ENCODE results near the gene DMBX1. TPM values are rescaled to one million over a fixed set of nuclear protein-coding genes. Genes with fewer than 3 reads are reported as not detected.

The DMBX1 gene
- total RNA-seq, 4 donors from 2014 or later = 0.12 to 0.51 (median 0.42) TPM; not detected in 1

- intact Hi-C loops (cut with DNase I; ENCODE audit: low total_unique reads) = no loop called here
- WGBS, 2 donors = 57 to 63% methylated on average over 4 of the region's 4 CpGs
- no peak for TF ChIP-seq POLR2A (IDR thresholded peaks at IDR 0.05)
- TF ChIP-seq CTCF (IDR thresholded peaks at IDR 0.05) = no peak
- H3K4me3 ChIP-seq (ENCODE audit: low read depth, poor library complexity, severe bottlenecking) = no peak overlapping the region
- no peak for DNase-seq (ENCODE audit: low spot score in 2 of 2)
These were observed 28.4 kb downstream of the DMBX1 start for GRCh38 chr1:46517932-46518498.

- intact Hi-C loops (cut with DNase I; ENCODE audit: low total_unique reads) = no loop called here
- WGBS, 2 donors = 82 to 84% methylated on average over 4 of the region's 4 CpGs
- TF ChIP-seq CTCF (IDR thresholded peaks at IDR 0.05) = no peak
- TF ChIP-seq POLR2A (IDR thresholded peaks at IDR 0.05) = no peak
- DNase-seq (ENCODE audit: low spot score in 2 of 2) = no peak
- no peak overlapping the region for H3K4me3 ChIP-seq (ENCODE audit: low read depth, poor library complexity, severe bottlenecking)
These were observed 29.6 kb downstream of the DMBX1 start for GRCh38 chr1:46519209-46519608.

GRCh38 chr1:46520063-46520911 lies 30.7 kb downstream of the DMBX1 start:
- no peak overlapping the region for H3K4me3 ChIP-seq (ENCODE audit: low read depth, poor library complexity, severe bottlenecking)
- TF ChIP-seq CTCF (IDR thresholded peaks at IDR 0.05) = no peak
- no peak for TF ChIP-seq POLR2A (IDR thresholded peaks at IDR 0.05)
- intact Hi-C loops (cut with DNase I; ENCODE audit: low total_unique reads) = loop anchor here (10.0 kb wide), 1 partner anchor 115 kb away; no protein-coding TSS in a partner anchor
- no peak for DNase-seq (ENCODE audit: low spot score in 2 of 2)
- 71 to 74% methylated on average over 15 of the region's 15 CpGs for WGBS, 2 donors

- DNase-seq (ENCODE audit: low spot score in 2 of 2) = no peak
- TF ChIP-seq POLR2A (IDR thresholded peaks at IDR 0.05) = no peak
- no peak for TF ChIP-seq CTCF (IDR thresholded peaks at IDR 0.05)
- no peak overlapping the region for H3K4me3 ChIP-seq (ENCODE audit: low read depth, poor library complexity, severe bottlenecking)
- WGBS, 2 donors = 76 to 83% methylated on average over 2 of the region's 2 CpGs
- intact Hi-C loops (cut with DNase I; ENCODE audit: low total_unique reads) = loop anchor here (10.0 kb wide), 1 partner anchor 117 kb away; no protein-coding TSS in a partner anchor
These were observed 31.8 kb downstream of the DMBX1 start for GRCh38 chr1:46521414-46521813.

- DNase-seq (ENCODE audit: low spot score in 2 of 2) = peak; percentile 53 to 89
- intact Hi-C loops (cut with DNase I; ENCODE audit: low total_unique reads) = loop anchor here (10.0 kb wide), 1 partner anchor 118 kb away; no protein-coding TSS in a partner anchor
- no peak for TF ChIP-seq CTCF (IDR thresholded peaks at IDR 0.05)
- TF ChIP-seq POLR2A (IDR thresholded peaks at IDR 0.05) = no peak
- H3K4me3 ChIP-seq (ENCODE audit: low read depth, poor library complexity, severe bottlenecking) = no peak overlapping the region
- WGBS, 2 donors = 5 to 12% methylated on average over 16 of the region's 16 CpGs
These were observed 32.7 kb downstream of the DMBX1 start for GRCh38 chr1:46522184-46522968.

Measured in lower leg skin (tissue), 4 donors.